HL-60 (cell line): ENCODE measurements around the gene SMAD5.

Experiments
- DNase-seq, 2 experiments: peaks; one replicate each; pipeline ENCODE4 v3.0.0-alpha.2; 2010 to 2020; ENCODE audit warnings: low read depth in 1 of 2, low spot score in 1 of 2
- H3K27ac ChIP-seq: fragments of 250-450 bp; sonication (Bioruptor Pico); replicated peaks from 2 replicates; pipeline ENCODE4 v1.5.1; 2020; ENCODE audit warnings: mild to moderate bottlenecking, moderate library complexity
- H3K27me3 ChIP-seq: fragments of 250-450 bp; sonication (Bioruptor Pico); 2 replicates; pipeline ENCODE4 v1.5.1; 2021; ENCODE audit warnings: mild to moderate bottlenecking, moderate library complexity; ENCODE audit not compliant: insufficient read depth, poor library complexity, severe bottlenecking
- H3K4me3 ChIP-seq: replicated peaks from 2 replicates; pipeline ENCODE4 v1.5.1; 2011; ENCODE audit warnings: mild to moderate bottlenecking, control low read depth, low read length; ENCODE audit not compliant: insufficient read depth
- CTCF ChIP-seq: IDR thresholded peaks from one replicate; pipeline ENCODE4 v1.5.1; 2011; ENCODE audit warnings: low read length, control low read depth, inconsistent platforms; ENCODE audit not compliant: insufficient read depth
- GABPA ChIP-seq: IDR thresholded peaks from 2 replicates; pipeline ENCODE4 v1.6.1; 2012; ENCODE audit warnings: low read depth
- POLR2AphosphoS5 ChIP-seq: IDR thresholded peaks from 2 replicates; pipeline ENCODE4 v1.6.1; 2012; ENCODE audit warnings: low read depth
- SPI1 ChIP-seq: IDR thresholded peaks from 2 replicates; pipeline ENCODE4 v1.6.1; 2012; ENCODE audit warnings: low read depth, mild to moderate bottlenecking, borderline replicate concordance
- TF ChIP-seq, protein P1 (sequence below): IDR thresholded peaks from 2 replicates; pipeline ENCODE4 v1.6.1; 2012; ENCODE audit warnings: low read depth; ENCODE audit not compliant: insufficient replicate concordance

The SMAD5 gene

DNA sequence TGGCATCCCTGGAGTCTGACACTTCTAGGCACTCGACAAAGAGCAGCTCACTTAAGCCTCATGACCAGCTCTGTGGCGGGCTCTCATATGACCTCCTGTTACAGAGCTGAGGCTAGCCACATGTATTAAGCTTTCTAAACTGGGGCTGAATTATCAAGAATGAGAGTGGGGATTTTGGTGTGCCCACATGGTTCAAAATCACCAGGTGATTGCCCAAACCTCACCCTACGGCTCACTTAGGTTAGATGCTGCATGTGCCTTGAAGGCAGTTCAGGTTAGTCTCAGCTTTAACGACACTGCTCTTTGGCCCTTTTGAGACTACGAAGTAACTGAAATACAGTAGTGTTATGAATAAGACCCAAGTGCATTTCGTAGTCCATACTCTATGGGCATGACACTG lies 99.7 kb downstream of the SMAD5 start:
- H3K27ac ChIP-seq, result no peak overlapping the region
- no peak for TF ChIP-seq POLR2AphosphoS5
- TF ChIP-seq CTCF, result no peak
- TF ChIP-seq GABPA, result no peak
- TF ChIP-seq SPI1, result no peak
- TF ChIP-seq, protein P1, sequence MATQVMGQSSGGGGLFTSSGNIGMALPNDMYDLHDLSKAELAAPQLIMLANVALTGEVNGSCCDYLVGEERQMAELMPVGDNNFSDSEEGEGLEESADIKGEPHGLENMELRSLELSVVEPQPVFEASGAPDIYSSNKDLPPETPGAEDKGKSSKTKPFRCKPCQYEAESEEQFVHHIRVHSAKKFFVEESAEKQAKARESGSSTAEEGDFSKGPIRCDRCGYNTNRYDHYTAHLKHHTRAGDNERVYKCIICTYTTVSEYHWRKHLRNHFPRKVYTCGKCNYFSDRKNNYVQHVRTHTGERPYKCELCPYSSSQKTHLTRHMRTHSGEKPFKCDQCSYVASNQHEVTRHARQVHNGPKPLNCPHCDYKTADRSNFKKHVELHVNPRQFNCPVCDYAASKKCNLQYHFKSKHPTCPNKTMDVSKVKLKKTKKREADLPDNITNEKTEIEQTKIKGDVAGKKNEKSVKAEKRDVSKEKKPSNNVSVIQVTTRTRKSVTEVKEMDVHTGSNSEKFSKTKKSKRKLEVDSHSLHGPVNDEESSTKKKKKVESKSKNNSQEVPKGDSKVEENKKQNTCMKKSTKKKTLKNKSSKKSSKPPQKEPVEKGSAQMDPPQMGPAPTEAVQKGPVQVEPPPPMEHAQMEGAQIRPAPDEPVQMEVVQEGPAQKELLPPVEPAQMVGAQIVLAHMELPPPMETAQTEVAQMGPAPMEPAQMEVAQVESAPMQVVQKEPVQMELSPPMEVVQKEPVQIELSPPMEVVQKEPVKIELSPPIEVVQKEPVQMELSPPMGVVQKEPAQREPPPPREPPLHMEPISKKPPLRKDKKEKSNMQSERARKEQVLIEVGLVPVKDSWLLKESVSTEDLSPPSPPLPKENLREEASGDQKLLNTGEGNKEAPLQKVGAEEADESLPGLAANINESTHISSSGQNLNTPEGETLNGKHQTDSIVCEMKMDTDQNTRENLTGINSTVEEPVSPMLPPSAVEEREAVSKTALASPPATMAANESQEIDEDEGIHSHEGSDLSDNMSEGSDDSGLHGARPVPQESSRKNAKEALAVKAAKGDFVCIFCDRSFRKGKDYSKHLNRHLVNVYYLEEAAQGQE, result no peak
- DNase-seq, result no peak
- H3K27me3 ChIP-seq, result no peaks in the 10 kb centered on the region
- no peak overlapping the region for H3K4me3 ChIP-seq
